GM21528 (cell line): ENCODE results near the gene PROM1.

Experiments
- ATAC-seq: cut with Tn5 transposase; IDR thresholded peaks from one replicate; pipeline ENCODE4 v1.9.1; 2021; ENCODE audit warnings: mild to moderate bottlenecking, moderate library complexity; ENCODE audit not compliant: unreplicated experiment, low FRiP score

Gene PROM1

DNA sequence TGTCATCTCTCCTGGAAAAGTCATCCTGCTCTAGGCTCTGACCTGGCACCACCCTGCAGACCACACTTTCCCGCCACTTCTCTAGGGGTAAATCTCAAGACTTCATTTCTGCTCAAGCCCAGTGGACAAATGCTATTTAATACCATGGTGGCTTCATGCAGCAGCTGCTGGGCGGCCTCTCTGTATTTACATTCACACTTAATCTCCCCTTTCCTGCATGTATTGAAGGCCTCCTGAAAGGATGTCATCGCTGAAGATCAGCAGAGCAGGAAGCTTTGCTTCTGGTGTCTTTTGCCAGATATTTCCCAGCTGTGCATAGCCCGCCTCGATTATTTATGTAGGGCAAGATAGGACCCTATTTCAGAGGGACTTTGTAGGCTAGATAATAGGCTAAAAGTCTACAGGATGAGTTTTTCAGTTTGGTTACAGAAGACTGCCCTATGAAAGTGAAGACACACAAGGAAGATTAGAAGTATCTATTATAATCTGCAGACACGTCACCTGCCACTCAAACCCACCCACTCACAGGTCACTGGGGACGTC is 17.2 kb downstream of the PROM1 start:
- no peak for ATAC-seq

DNA sequence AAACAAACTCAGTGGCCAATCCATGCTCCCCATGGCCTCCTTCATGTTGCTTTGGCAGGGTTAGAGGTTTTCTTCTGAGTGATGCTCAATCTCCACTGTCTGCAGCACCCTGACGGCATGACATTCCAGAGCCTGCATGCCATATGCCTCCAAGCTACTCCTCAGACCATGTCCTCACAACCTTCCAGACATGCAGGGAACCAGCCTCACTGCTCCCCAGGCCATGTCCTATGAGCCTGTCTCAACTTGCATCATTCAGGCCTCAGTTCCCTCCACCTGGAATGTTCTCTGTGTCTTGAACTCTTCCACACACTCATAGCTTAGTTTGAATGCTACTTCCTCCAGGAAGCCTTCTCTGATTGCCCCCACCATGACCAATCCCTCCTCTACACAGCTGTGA is 18.8 kb downstream of the PROM1 start:
- ATAC-seq = no peak

GRCh38 chr4:16062601-16063000 is 21.2 kb downstream of the PROM1 start:
- no peak for ATAC-seq

DNA sequence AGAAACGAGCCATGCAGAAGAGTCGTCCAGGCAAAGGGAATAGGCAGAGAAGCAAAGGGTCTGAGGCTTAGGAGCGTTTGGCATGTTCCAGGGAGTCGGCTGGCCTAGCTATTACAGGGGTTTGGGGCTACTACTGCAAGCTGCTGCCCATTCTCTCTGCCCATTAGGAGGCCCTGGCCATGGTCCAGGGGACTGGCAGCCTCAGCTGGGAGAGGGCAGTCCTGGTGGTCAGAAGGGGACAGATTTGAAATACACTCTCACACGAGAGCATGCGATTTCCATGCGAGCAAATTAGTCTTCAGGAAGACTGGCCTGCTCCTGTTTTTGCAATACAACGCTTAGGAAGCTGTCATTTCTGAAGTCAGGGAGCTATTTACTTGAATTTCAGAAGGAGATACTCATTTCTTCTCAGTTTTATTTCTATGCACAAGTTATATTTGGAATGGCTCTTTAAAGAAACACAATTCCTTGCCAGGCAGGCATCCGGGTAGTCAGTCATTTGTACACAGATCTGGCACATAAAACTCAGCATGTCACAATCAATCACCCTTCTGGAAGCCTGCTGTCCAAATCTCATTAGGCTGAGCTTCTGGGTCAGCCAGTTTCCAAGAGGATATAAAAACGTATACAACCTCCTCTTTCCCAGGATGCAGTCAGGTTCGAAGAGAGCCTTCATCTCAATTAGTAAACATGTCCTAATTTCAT is 27.0 kb downstream of the PROM1 start:
- ATAC-seq = no peak

DNA sequence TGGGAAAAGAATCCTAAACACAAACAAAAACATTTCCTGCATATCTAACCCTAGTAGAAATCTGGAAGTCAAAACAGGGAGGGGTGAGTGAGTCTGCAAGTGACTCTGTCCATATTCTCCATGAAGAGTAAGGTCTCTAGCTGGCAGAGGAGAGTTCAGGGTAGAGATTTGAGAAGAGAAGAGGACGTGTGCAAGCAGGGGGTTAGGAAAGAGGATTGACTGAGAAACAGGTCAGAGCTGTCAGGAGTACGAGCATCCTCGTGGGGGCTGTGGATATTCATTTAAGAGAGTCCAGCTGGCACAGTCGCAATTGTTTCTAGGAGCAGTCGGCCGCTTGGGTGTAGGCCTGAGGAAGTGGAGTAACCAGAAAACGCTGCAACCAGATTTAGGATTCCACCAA is 27.9 kb downstream of the PROM1 start:
- no peak for ATAC-seq

- ATAC-seq = no peak
These were observed 28.4 kb downstream of the PROM1 start for GRCh38 chr4:16055471-16055870.

DNA sequence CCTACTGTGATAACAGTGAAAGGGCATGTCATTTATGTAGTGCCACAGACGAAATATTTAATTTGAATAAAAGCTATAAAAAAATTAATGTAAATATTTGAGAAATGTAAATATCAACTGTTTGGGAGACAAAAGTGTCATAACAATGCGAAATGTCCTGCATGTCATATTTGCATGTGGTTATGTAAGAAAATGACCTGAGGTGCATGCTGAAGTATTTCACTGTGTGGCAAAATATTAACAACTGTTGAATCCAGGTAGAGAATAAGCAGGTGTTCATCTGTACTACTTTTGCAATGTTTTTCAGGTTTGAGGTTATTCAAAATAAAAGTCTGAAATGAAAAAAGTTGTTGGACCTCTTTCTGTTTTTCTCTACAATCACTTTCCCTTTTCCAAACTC is 30.9 kb downstream of the PROM1 start:
- no peak for ATAC-seq

DNA sequence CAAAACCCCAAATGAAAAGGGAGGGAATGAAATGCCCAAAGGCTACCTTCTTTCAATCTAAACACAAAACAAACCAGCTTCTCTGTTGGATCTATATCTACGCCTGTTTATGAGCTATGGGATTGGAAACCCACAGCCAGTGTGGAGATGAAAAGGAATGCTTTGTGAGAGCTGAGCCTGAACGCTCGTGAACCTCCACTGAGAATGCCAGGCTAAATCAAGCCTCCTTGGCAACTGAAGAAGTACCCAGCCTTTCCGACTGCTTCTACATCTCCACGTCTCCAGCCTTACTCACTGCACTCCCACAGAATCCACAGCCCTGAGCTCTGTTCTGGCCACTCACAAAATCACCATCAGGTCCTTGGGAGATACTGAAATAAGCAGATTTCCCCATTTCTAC is 31.8 kb downstream of the PROM1 start:
- ATAC-seq = no peak

DNA sequence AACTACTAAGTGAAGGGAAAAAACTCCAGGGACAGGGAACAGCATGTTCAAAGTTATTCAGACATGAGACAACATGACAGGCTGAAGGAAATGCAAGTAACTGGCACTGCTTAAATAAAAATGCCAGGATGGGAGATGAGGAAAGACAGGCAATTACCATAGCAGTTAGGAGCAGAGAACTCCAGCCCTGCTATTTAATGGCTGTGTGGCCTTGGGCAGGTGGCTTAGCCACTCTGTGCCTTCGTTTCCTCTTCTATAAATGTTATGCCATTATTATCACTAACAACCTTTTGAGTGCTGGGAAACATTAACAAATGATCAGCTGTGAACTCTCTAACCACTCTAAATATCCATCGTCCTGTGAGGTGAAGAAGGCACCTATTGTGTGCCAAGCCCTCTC is 32.7 kb downstream of the PROM1 start:
- no peak for ATAC-seq

- ATAC-seq = no peak
These were observed 33.2 kb downstream of the PROM1 start for GRCh38 chr4:16050669-16051068.

DNA sequence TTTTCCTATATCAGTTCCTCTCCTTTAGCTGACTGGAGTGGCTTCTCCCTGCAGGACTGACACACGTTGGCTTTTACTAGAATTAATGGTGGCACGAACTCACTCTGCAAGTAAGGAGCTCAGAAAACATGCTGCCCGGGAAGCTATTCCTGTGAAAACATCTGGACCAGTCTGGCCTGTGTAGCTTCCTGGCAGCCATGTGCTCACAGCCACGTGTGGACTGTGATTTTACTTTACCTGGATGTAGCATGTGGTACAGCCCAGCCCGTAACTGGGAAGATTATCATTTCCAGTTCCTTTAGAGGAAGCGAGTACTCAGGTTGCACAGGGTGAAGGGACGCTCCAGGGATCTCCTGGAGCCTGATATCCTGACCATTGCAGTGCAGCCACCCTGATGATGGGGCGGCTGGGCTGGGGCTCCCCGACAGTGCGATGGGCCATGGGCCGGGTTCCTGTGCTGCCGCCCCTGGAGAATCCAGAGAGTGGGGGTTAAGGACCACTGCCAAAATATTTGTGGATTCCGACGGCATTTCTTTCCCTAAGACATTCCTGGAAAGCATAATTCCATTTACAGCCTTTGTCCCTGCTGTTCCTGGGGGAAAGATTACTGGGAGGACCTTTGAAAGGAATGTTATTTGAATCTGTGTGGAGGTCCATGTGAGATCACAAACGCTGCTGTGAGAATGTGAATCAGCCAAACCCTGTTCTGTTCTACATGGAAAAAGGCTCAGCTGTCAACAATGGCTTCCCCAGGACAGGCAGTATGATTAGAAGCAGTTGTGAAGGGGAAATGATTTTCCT is 35.0 kb downstream of the PROM1 start:
- ATAC-seq = no peak

- ATAC-seq = no peak
These were observed 38.1 kb downstream of the PROM1 start for GRCh38 chr4:16045687-16046086.

GRCh38 chr4:16043642-16044498 is 40.0 kb downstream of the PROM1 start:
- ATAC-seq = no peak

DNA sequence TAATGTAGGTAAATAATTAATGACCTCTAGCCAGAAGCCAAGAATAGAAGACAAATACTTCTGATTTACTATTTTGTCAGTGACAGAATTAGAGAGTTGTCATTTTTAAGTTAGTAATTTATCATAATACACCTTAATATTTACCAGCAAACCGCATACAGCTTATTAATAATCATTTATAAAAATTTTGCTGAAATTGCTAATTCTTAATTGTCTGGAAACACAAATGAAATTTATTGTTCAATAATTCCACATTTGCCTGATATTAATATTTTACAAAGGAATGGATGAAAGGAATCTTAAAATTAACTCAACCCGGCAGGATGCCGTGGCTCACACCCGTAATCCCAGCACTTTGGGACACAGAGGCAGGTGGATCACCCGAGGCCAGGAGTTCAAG is 44.7 kb downstream of the PROM1 start:
- no peak for ATAC-seq

DNA sequence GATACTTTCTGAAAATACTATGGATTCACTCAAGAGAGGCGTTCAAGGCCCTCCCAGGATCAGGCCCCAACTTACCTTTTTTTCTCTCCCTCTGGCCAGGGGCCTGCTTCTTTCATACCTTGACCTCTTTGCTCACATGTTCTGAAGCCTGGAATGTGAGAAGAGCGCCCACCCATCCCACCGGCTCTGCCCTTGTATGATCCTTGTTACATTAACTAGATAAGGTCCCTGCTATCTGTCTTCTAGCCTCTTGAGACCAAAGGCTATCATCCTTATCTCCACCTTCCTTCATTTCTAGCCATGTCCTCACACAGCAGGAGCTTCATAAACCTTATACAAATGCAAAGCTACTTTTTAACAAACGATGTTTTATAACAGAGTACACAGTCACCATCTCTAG is 45.9 kb downstream of the PROM1 start:
- ATAC-seq = no peak

DNA sequence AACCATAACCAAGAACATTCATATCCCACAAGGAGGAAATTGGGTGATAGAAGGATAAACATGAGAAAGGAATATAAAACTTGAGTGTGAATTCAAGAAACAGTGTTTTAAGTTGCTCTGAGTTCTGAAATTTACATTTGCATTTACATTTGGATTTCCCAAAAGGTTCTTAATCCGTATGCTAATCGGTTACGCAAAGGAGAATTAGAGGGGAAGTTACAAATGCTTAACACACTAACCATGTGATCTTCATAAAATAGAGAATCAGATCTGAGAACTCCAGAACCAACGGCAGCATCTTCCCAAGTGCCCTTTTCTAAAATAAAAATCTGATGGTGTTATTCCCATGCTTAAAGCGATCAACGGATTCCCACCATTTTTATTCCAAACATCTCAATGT is 48.0 kb downstream of the PROM1 start:
- ATAC-seq = no peak

- no peak for ATAC-seq
These were observed 49.6 kb downstream of the PROM1 start for GRCh38 chr4:16034010-16034748.

DNA sequence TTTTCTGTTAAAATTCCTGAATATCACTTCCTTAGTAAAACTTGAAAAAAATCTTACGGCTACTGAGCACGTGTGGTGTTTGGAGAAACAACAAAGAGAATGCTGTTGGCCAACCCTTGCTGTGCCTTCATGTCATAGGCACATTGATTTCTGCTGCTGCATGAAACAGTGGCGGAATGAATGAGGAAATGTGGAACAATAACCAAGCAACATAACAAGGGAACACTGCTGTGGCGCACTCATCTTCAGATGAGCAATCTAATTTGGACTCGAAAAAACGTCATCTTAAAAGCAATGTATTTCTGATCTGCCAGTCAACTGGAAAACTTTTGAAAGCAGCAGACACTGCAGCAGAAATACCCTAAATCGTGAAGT is 51.4 kb downstream of the PROM1 start:
- no peak for ATAC-seq

- no peak for ATAC-seq
These were observed 52.1 kb downstream of the PROM1 start for GRCh38 chr4:16031546-16032395.
